ENCODE data around the gene RASSF10.
A peak's percentile ranks its signal among the peaks of the same experiment; 100 is the strongest.

The RASSF10 gene

GRCh38 chr11:13051257-13051656 lies 42.1 kb downstream of the RASSF10 start:
- no peak overlapping the region for H3K4me3 ChIP-seq (ENCODE audit: low read depth, low read length)
- no peak for TF ChIP-seq CTCF (IDR thresholded peaks at IDR 0.05; ENCODE audit: control insufficient read depth, extremely low read depth, insufficient read depth)
- DNase-seq (ENCODE audit: low read depth): no peak

- TF ChIP-seq CTCF (IDR thresholded peaks at IDR 0.05; ENCODE audit: control insufficient read depth, extremely low read depth, insufficient read depth): no peak
- H3K4me3 ChIP-seq (ENCODE audit: low read depth, low read length): no peak overlapping the region
- DNase-seq (ENCODE audit: low read depth): peak; percentile 82
Observed at GRCh38 chr11:13052130-13052571, 43.0 kb downstream of the RASSF10 start.

- no peak for DNase-seq (ENCODE audit: low read depth)
- no peak for TF ChIP-seq CTCF (IDR thresholded peaks at IDR 0.05; ENCODE audit: control insufficient read depth, extremely low read depth, insufficient read depth)
- H3K4me3 ChIP-seq (ENCODE audit: low read depth, low read length): no peak overlapping the region
Observed at GRCh38 chr11:13053255-13053917, 44.3 kb downstream of the RASSF10 start.

- TF ChIP-seq CTCF (IDR thresholded peaks at IDR 0.05; ENCODE audit: control insufficient read depth, extremely low read depth, insufficient read depth): no peak
- DNase-seq (ENCODE audit: low read depth): no peak
- no peak overlapping the region for H3K4me3 ChIP-seq (ENCODE audit: low read depth, low read length)
Observed at GRCh38 chr11:13054278-13054677, 45.2 kb downstream of the RASSF10 start.

GRCh38 chr11:13055200-13055599 lies 46.1 kb downstream of the RASSF10 start:
- no peak for DNase-seq (ENCODE audit: low read depth)
- H3K4me3 ChIP-seq (ENCODE audit: low read depth, low read length): no peak overlapping the region
- no peak for TF ChIP-seq CTCF (IDR thresholded peaks at IDR 0.05; ENCODE audit: control insufficient read depth, extremely low read depth, insufficient read depth)

GRCh38 chr11:13061294-13061990 lies 52.3 kb downstream of the RASSF10 start:
- H3K4me3 ChIP-seq (ENCODE audit: low read depth, low read length): no peak overlapping the region
- DNase-seq (ENCODE audit: low read depth): no peak
- no peak for TF ChIP-seq CTCF (IDR thresholded peaks at IDR 0.05; ENCODE audit: control insufficient read depth, extremely low read depth, insufficient read depth)

Data from LNCaP clone FGC (cell line).